Fibroblast of lung (primary cell): Measurements from ENCODE around the gene EGLN1.

Source experiments
- CTCF ChIP-seq, 2 donors: IDR thresholded peaks in 1 of 2; conservative IDR thresholded peaks in 1 of 2; 1 replicate in 1 of 2; 2 replicates in 1 of 2; pipeline ENCODE4 v1.5.1; 2011 to 2012; ENCODE audit warnings: low read length in 2 of 2, control low read depth in 1 of 2, inconsistent platforms in 1 of 2, low read depth in 1 of 2, mild to moderate bottlenecking in 1 of 2
- EZH2 ChIP-seq: IDR thresholded peaks from 2 replicates; pipeline ENCODE4 v1.5.1; 2012; ENCODE audit warnings: low read length, control low read depth, mild to moderate bottlenecking; ENCODE audit errors: missing control alignments

- TF ChIP-seq CTCF (conservative IDR thresholded peaks at IDR 0.05 in 1 of 2, IDR thresholded peaks at IDR 0.05 in 1 of 2; ENCODE audit: low read depth in 1 of 2, low read length in 2 of 2) (no peak), EZH2 (no peak)
Measured at GRCh38 chr1:231382426-231382825, 39.7 kb downstream of the EGLN1 start.
